Measurements from ENCODE around the gene CDADC1. TPM values are rescaled to one million over a fixed set of nuclear protein-coding genes. Genes with fewer than 3 reads are reported as not detected.

CDADC1 gene
- total RNA-seq, 1 experiment from 2014 or later = 4.0 TPM

GRCh38 chr13:49265822-49266221 is 18.1 kb downstream of the CDADC1 start (continued):
- TF ChIP-seq FOXP1 (CRISPR knock-in tag; IDR thresholded peaks at IDR 0.05; ENCODE audit: borderline replicate concordance) (no peak), ZNF425 (CRISPR knock-in tag; conservative IDR thresholded peaks at IDR 0.05) (no peak), IRF1 (CRISPR knock-in tag; IDR thresholded peaks at IDR 0.05) (no peak), ZNF423 (CRISPR knock-in tag; IDR thresholded peaks at IDR 0.05) (no peak), ARID4B (CRISPR knock-in tag; IDR thresholded peaks at IDR 0.05; ENCODE audit: borderline replicate concordance) (no peak), NFE2L1 (CRISPR knock-in tag; IDR thresholded peaks at IDR 0.05) (no peak), JUN (CRISPR knock-in tag; IDR thresholded peaks at IDR 0.05) (no peak), ATF2 (CRISPR knock-in tag; IDR thresholded peaks at IDR 0.05; ENCODE audit: borderline replicate concordance, low read depth) (no peak)

- POLR2A ChIA-PET = no interaction called here
- Mint-ChIP-seq H3K36me3 (no peaks in the 10 kb centered on the region), H3K4me1 (no peaks in the 10 kb centered on the region), H3K27ac (no peak overlapping the region), H3K27me3 (ENCODE audit: low read depth) (no peaks in the 10 kb centered on the region), H3K9me3 (no peaks in the 10 kb centered on the region), H3K4me3 (no peak overlapping the region)
- CTCF ChIA-PET = interaction anchor here (0.7 to 3.0 kb wide), 2 partner anchors 9 to 386 kb away, joined by 3 to 22 read pairs; no protein-coding TSS in a partner anchor
- ATAC-seq = no peak
- DNase-seq (ENCODE audit: low spot score) = no peak
- TF ChIP-seq ZNF232 (CRISPR knock-in tag; IDR thresholded peaks at IDR 0.05) = no peak
- TF ChIP-seq HMGXB4 (CRISPR knock-in tag; IDR thresholded peaks at IDR 0.05) = no peak
- no peak for TF ChIP-seq FOXJ3 (CRISPR knock-in tag; IDR thresholded peaks at IDR 0.05; ENCODE audit: borderline replicate concordance)
- TF ChIP-seq NR1H2 (CRISPR knock-in tag; IDR thresholded peaks at IDR 0.05) = no peak
- TF ChIP-seq SMAD4 (CRISPR knock-in tag; IDR thresholded peaks at IDR 0.05) = no peak
- TF ChIP-seq TEAD1 (CRISPR knock-in tag; IDR thresholded peaks at IDR 0.05) = no peak
- TF ChIP-seq NFATC4 (CRISPR knock-in tag; IDR thresholded peaks at IDR 0.05) = no peak
- no peak for TF ChIP-seq GABPB1 (CRISPR knock-in tag; IDR thresholded peaks at IDR 0.05)
- no peak for TF ChIP-seq TCF7 (CRISPR knock-in tag; IDR thresholded peaks at IDR 0.05; ENCODE audit: low read depth)
- TF ChIP-seq RORB (CRISPR knock-in tag; IDR thresholded peaks at IDR 0.05) = no peak
- TF ChIP-seq ZMAT4 (CRISPR knock-in tag; IDR thresholded peaks at IDR 0.05) = no peak
- TF ChIP-seq E2F5 (CRISPR knock-in tag; IDR thresholded peaks at IDR 0.05) = no peak
- TF ChIP-seq FOXP1 (CRISPR knock-in tag; IDR thresholded peaks at IDR 0.05; ENCODE audit: borderline replicate concordance) = no peak
- TF ChIP-seq ZNF671 (CRISPR knock-in tag; IDR thresholded peaks at IDR 0.05) = no peak
- TF ChIP-seq ESRRA (CRISPR knock-in tag; IDR thresholded peaks at IDR 0.05; ENCODE audit: borderline replicate concordance) = no peak
- TF ChIP-seq MYBL2 (CRISPR knock-in tag; IDR thresholded peaks at IDR 0.05) = no peak
These were observed 23.5 kb downstream of the CDADC1 start for GRCh38 chr13:49271264-49271663.

All from WTC11 (cell line).